Stimulated activated CD4-positive, alpha-beta T cell treated with anti-CD3 and anti-CD28 coated beads, Interleukin-12 subunit alpha, Interleukin-12 subunit beta, amount 100 ng/mL, for 24 hours (primary cell): ENCODE data around the gene PLPPR1.

Source experiments
- DNase-seq, 2 experiments: peaks; one replicate each; pipeline ENCODE4 v3.0.0-alpha.2; 2020; ENCODE audit warnings: low read depth in 2 of 2

Gene PLPPR1

DNA sequence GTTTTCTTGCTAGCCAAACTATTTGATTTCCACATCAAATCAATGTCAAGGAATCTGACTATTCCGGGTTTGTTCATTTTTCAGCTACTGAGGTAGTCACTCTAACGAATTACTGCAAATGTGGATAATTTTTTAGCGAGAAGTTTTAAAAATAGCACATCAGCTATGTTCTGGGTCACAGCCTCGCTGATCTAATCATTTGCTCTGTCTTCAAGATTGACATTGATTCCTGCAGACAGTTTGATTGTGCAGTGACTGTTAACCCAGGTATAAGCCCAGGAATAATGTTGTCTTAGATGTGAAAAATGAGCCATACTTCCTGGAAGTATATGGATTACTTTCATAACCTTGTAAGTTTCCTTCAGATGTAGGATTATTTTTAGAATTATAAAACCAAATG is 181.1 kb downstream of the PLPPR1 start:
- DNase-seq = no peak

DNA sequence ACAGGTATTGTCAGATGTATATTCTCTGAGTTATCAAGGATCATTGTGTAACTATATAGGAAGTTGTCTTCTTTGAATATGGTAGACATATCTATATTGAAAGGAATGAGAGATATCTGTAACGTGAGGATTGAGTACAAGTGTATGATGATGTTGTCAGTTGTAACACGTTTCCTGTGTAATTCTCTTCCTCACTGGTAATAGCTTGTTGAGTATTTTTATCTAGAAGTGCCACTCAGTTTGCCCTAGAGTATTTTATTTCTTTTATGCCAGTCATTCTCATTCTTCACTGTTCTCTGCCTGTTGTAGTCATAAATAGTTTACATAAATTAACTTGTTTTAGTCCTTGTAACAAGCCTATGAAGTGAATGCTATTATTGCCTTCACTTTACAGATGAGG is 184.1 kb downstream of the PLPPR1 start:
- no peak for DNase-seq

GRCh38 chr9:101219030-101219429 is 190.5 kb downstream of the PLPPR1 start:
- no peak for DNase-seq

GRCh38 chr9:101220341-101220740 is 191.8 kb downstream of the PLPPR1 start:
- no peak for DNase-seq

DNA sequence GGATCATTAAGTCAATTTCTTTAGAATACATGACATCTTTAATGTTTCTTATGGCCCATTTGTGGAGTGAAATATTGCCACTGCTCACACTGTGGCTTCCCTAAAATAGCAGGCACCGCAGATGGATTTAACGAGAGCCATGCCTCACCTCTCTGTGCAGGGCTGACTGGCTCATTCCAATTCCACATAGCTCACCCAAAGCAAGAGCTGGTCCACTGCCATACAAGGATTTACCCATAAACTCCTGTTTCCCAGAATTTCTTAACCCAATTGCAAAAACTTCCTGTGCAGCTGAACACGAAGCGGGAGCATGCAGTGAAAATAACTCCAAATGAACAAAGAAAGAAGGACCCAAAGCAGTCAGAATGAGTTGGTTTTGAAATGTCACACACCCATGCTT is 196.7 kb downstream of the PLPPR1 start:
- DNase-seq = no peak

DNA sequence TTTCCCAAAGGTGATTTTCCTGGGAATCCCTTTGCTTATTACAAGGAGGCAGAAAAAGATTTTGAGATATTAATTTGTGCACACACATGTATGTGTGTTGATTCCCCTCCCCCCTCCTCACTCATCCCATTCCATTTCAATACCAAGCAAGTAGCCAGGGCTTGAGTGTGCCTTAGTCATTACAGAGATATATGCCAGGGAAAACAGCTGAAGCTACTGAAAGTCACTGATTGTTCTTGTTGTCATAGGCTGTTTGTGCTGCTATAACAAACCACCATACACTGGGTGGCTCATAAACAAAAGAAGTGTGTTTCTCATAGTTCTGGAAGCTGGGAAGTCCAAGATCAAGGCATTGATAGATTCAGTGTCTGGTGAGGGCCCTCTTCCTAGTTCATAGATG is 197.6 kb downstream of the PLPPR1 start:
- DNase-seq = no peak

- no peak for DNase-seq
These were observed 198.3 kb downstream of the PLPPR1 start for GRCh38 chr9:101226803-101227202.

GRCh38 chr9:101229606-101230005 is 201.1 kb downstream of the PLPPR1 start:
- no peak for DNase-seq

- DNase-seq = no peak
These were observed 204.0 kb downstream of the PLPPR1 start for GRCh38 chr9:101232405-101232977.

DNA sequence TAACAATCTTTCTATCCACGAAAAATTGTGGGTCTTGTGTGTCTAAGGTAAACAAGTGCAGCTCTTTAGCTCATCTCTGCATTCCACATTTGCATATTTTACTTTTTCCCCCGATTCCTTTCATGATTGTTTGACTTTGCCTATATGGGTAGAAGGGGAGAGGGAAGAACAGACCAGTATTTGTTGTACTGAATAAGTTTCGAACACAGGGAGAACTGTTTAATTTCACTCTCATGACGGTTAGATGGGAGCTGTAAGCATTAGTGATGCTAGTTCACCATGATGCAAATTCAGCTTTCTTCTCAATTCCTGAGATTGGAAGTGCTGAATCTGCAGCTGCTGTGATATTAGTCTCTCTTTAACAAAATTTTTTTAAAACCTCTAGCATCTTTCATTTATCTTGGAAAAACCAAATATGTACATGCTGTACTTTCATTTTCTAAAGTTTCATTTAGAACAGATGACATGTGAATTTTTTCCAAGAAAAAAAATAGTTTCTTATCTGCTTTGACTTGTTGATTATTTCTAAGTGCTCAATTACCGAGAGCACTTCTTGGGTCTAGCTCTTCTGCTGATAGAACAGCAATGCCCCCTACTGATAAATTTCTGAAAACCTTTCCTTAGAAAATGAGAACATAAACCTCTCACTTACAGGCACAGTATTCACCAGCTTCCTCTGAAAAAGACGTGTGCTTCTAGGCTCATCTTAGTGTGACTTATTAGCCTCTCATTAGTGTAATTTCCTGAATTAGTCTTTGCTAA is 206.8 kb downstream of the PLPPR1 start:
- no peak for DNase-seq

- no peak for DNase-seq
These were observed 214.1 kb downstream of the PLPPR1 start for GRCh38 chr9:101242651-101243050.

- DNase-seq = no peak
These were observed 218.2 kb downstream of the PLPPR1 start for GRCh38 chr9:101246691-101247090.

DNA sequence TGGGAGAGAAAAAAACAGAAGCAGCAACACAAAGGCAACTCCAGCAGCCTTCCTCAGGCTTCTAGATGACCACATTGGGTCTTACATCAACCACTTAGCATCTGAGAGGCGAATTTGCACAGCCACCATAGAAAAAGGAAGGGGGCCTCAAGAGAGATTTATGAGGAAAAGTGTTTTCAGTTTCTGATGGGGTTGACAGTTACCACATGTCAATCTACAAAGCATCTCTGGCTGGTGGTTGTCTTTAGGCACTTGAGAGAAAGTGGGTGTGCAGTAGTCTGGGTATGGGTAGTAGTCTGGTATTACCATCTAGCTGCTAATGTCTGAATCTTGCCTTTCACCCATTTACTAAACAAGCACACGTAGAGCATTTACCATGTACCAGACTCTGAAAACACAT is 218.8 kb downstream of the PLPPR1 start:
- no peak for DNase-seq

GRCh38 chr9:101254733-101255433 is 226.4 kb downstream of the PLPPR1 start:
- no peak for DNase-seq

GRCh38 chr9:101264727-101265126 is 236.2 kb downstream of the PLPPR1 start:
- DNase-seq = no peak

DNA sequence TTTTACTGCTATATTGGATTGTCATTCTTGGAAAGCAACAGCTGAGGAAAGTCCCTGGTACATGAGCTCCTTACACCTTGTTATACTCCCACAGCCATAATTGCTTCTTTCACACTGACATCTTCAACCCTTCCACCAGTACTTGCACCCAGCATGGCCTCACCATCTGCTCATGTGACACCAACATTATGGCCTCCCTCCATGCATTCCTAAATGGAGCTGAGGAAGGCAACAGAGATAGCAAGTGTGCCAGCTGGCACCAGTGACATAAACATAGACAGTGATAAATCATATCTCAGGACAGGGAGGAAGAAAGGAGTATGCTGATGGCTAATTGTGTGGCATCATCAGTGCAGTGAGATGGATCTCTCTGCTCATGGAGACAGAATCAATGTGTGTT is 236.7 kb downstream of the PLPPR1 start:
- no peak for DNase-seq

DNA sequence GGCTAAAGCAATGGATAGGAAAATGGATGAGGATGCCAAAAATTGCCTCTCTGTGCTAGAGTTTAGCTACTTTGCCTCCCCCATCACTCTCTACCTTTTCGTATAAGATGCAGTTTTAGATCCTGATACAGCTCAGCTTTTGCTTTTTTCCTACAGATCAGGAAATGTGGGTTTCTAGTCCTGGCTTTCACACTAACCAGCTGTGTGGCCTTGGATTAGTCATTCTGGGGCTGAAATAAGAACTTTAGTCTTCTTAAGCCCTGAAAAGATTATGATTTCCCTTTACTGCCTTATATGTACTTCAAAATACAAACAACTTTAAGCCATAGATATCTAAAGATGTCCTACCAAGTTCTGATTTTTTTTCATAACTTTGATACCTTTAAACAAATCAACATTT is 239.9 kb downstream of the PLPPR1 start:
- no peak for DNase-seq

DNA sequence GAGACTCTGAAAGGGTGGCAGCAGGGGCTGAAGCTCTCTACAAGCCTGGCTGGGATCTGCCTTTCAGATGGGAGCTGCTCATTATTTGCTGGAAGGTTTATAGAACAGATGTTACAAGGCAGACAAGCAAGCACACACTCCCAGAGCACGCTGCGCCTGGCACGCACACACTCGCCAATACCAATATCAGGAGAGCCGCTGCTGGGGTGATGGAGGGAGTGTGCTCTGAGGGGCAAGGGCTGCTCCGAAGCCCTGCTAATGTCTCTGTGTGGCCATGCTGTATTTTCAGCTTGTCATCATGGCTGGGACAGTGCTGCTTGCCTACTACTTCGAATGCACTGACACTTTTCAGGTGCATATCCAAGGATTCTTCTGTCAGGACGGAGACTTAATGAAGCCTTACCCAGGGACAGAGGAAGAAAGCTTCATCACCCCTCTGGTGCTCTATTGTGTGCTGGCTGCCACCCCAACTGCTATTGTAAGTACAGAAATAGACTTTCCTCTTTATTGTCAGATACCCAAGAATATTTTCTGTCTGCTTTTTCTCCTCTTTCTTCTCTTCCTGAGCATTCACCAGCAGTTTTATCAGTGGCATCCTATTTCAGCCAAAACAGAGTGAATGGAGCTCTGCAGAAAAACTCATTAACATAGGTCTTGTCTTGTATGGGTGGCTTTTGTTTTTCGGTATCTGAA is 241.2 kb downstream of the PLPPR1 start:
- DNase-seq = no peak

DNA sequence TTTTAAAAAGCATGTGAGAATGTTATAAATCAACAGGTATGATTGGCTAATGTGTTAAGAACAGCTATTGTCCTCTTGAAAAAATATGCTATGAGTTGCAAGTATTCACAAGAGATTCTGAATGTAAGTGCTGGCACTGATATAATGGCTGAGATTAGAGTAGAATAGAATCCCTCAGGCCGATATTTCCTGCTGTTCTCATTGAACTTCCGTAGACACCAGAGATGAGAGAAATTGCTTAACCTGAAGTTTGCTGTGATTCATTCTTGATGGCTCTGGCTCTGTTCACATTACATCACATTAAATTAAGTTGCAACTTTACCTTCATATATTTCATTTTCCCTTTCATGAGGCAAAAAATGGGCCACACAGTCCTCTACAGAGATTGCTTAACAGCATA is 241.8 kb downstream of the PLPPR1 start:
- DNase-seq = no peak

GRCh38 chr9:101271102-101271501 is 242.6 kb downstream of the PLPPR1 start:
- DNase-seq = no peak

DNA sequence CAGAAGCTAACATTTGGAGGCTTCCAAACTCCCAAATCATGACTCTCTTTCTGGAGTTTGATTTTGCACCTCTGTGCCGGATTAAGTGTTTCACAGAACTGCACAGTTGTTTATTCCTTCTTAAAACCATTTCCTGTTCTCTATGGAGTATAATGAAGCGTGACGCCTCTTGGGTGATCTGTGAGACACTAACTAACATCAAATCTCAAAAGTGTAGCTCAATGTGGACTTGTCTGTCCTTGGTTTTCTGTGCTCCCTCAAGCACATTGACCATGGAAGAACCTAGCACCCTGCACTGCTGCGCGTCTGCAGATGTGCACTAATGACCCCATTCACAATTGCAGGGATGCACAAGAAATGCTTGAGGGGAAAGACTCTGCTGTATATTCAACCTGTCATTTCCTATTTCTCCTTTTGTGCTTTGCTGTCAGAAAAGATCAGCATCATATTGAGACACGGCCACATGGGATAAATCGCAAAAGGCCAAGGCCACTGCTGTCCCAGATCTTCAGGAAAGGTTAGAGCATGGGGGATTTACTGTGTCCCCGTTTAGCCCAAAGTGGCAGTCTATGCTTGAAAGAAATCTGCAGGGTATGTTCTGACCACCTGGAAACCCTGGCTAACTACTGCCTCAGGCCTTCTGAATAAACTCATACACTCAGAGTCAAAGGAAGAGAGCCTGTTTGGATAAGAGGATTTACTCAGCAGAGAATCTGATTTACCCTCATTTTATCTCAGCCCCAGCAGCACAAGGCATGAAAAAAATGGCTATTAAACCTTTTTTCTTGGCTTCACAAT is 246.6 kb downstream of the PLPPR1 start:
- no peak for DNase-seq

GRCh38 chr9:101275769-101276250 is 247.3 kb downstream of the PLPPR1 start:
- DNase-seq = no peak
